GM12875 (cell line): ENCODE results near the gene ATP11A.

Source experiments
- H3K4me3 ChIP-seq: one replicate; pipeline ENCODE4 v1.5.1; 2011; ENCODE audit warnings: low read depth, low read length, control low read depth
- TF ChIP-seq, protein P1 (sequence below): IDR thresholded peaks from 2 replicates; pipeline ENCODE4 v1.5.1; 2011; ENCODE audit warnings: low read depth, mild to moderate bottlenecking, control low read depth, inconsistent platforms, low read length, moderate library complexity, borderline replicate concordance; ENCODE audit not compliant: insufficient read depth

ATP11A gene

GRCh38 chr13:112648101-112648500 is 41.7 kb upstream of the ATP11A start:
- H3K4me3 ChIP-seq = no peak overlapping the region
- TF ChIP-seq, protein P1, sequence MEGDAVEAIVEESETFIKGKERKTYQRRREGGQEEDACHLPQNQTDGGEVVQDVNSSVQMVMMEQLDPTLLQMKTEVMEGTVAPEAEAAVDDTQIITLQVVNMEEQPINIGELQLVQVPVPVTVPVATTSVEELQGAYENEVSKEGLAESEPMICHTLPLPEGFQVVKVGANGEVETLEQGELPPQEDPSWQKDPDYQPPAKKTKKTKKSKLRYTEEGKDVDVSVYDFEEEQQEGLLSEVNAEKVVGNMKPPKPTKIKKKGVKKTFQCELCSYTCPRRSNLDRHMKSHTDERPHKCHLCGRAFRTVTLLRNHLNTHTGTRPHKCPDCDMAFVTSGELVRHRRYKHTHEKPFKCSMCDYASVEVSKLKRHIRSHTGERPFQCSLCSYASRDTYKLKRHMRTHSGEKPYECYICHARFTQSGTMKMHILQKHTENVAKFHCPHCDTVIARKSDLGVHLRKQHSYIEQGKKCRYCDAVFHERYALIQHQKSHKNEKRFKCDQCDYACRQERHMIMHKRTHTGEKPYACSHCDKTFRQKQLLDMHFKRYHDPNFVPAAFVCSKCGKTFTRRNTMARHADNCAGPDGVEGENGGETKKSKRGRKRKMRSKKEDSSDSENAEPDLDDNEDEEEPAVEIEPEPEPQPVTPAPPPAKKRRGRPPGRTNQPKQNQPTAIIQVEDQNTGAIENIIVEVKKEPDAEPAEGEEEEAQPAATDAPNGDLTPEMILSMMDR = no peak

- no peak overlapping the region for H3K4me3 ChIP-seq
- TF ChIP-seq, protein P1 = no peak
Measured at GRCh38 chr13:112648966-112649690, 40.7 kb upstream of the ATP11A start.

DNA sequence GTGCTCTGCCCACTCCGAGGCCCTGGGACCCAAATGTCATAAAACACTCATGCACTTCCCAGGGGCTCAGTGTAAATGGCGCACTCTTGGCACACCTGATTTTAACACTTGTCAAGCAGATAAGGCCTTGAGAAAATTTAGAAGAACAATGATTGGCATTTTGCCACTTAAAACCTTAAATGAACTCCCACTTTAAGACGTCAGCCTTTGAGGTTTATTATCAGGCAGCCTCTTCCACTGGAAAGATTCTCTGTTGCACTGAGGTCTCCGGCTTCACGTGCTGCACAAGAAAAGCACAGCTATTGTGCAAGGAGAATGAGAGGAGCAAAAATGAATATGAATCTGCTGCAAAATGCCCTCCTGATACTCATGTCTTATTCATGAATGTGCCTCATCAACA is 38.5 kb upstream of the ATP11A start:
- TF ChIP-seq, protein P1 = no peak
- no peak overlapping the region for H3K4me3 ChIP-seq

- H3K4me3 ChIP-seq = no peak overlapping the region
- TF ChIP-seq, protein P1 = no peak
Measured at GRCh38 chr13:112651750-112652511, 37.9 kb upstream of the ATP11A start.

DNA sequence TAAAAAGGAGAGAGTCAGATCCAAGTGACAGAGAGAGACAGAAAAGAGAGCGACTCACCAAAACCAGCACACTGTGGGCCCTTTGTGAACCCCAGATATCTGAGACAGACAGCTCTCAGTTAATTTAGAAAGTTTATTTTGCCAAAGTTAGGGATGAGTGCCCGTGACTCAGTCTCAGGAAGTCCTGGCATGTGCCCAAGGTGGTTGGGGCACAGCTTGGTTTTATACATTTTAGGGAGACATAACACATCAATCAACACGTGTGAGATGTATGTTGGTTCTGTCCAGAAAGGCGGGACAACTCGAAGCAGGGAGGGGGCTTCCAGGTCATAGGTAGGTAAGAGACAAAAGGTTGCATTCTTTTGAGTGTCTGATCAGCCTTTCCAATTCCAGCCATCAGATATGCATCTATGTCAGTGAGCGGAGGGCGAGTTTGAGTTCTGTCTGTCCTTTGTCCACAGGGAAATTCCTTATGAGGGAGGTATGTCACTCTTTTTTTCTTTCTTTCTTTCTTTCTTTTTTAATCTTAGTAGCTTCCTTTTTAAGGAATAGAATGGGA is 37.2 kb upstream of the ATP11A start:
- H3K4me3 ChIP-seq = no peak overlapping the region
- TF ChIP-seq, protein P1 = no peak

GRCh38 chr13:112653071-112653470 is 36.8 kb upstream of the ATP11A start:
- TF ChIP-seq, protein P1 = no peak
- H3K4me3 ChIP-seq = no peak overlapping the region

DNA sequence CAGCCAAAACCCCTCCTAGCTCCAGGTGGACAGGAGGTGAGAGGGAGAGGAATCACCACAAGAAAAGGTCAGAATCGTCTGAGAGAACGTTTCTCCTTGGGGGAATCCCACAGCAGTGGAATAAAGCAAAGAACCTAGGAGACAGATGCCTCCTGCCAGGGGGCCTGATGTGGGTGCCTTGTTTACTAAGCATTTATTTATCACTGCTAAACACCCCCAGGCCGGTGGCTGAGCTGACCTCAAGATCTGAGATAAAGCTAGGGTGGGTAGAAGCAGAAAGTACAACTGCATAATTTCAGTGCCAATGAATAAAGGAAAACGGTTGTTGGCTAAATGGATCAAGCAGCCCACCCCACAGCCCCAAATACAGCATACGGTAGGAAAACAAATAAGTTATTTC is 33.9 kb upstream of the ATP11A start:
- H3K4me3 ChIP-seq = no peak overlapping the region
- TF ChIP-seq, protein P1 = no peak
